Activated T-helper 2 cell treated with anti-CD3 and anti-CD28 coated beads, Interferon-gamma antibody, Interleukin-2, Interleukin-4, amounts not matched to agents 10 μg/mL and 5 μg/mL and 100 μg/mL, durations not matched to agents 14 hours and 24 hours and 36 hours (primary cell): ENCODE results near the gene PKIB. TPM values are rescaled to one million over a fixed set of nuclear protein-coding genes. Genes with fewer than 3 reads are reported as not detected.
"Not testable (repeated sequence)": the region's sequence is repeated elsewhere in the genome, so short reads cannot be mapped to it uniquely, and the experiment has no call there.

Experiments
- DNase-seq: peaks from one replicate; pipeline ENCODE4 v3.0.0; 2021; ENCODE audit warnings: low spot score
- H3K27ac Mint-ChIP-seq: one replicate; pipeline ENCODE4 v1.8.0; 2021; ENCODE audit warnings: mixed read lengths
- H3K27me3 Mint-ChIP-seq: one replicate; pipeline ENCODE4 v1.8.0; 2021; ENCODE audit warnings: low read depth, mixed read lengths
- H3K36me3 Mint-ChIP-seq: one replicate; pipeline ENCODE4 v1.8.0; 2021; ENCODE audit warnings: low read depth, mixed read lengths
- H3K4me1 Mint-ChIP-seq: one replicate; pipeline ENCODE4 v1.8.0; 2021; ENCODE audit warnings: low read depth, mixed read lengths
- H3K4me3 Mint-ChIP-seq: one replicate; pipeline ENCODE4 v1.8.0; 2021; ENCODE audit warnings: low read depth, mild to moderate bottlenecking, moderate library complexity, mixed read lengths
- H3K9me3 Mint-ChIP-seq: one replicate; pipeline ENCODE4 v1.8.0; 2021; ENCODE audit warnings: mixed read lengths
- intact Hi-C: fragments of 100-400 bp; cut with micrococcal nuclease; formaldehyde crosslinking; loops from one replicate; pipeline ENCODE4 v1.15.1; 2023
- total RNA-seq: library from RNA; stranded (reverse); gene quantifications from 2 replicates; pipeline ENCODE4 v1.2.3, GENCODE V29; 2022

The PKIB gene
- total RNA-seq, 1 donor from 2014 or later = 0.52 TPM

DNA sequence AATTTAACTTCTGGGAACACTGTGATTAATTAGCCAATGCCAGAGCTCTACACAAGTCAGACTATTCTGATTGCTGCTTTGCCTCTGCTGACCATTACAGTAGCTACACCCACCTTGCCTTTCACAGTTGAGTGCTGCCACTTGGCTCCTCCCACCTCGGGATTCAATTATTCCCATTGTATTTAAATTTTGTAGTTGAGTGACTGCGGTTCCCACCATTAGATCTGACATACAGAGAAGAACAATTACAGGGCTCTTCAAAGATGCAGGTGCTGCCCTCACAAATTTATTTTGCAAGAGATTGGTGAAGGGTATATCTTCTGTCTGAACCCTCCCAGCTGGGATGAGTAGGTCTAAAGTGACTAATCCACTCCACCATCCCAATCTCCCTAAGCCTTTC is 11.9 kb upstream of the PKIB start:
- H3K36me3 Mint-ChIP-seq, intact Hi-C loops, DNase-seq, H3K27ac Mint-ChIP-seq, H3K4me1 Mint-ChIP-seq, H3K4me3 Mint-ChIP-seq, H3K27me3 Mint-ChIP-seq: not testable (repeated sequence)
- peaks cover 11% of the 10 kb centered on the region for H3K9me3 Mint-ChIP-seq

DNA sequence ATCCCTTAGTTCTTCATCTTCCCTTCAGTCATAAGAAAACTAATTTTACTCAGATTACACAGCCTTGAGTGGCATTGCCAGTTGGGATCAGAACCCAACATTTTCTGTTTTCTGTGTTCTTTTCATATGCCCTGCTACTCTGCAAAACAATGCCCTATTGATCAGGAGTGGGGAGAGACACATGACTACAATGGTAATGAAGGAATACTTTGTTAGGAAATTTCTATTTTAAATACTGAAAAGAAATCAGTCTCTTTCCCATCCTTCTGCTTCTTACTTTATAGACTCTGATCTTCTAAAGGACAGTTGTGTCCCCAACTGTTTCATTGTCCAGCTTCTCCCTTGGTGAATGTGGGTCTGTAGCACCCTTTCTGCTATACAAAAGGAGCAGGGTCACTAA is 5.5 kb upstream of the PKIB start:
- intact Hi-C loops = no loop called here
- no peaks in the 10 kb centered on the region for H3K9me3 Mint-ChIP-seq

DNA sequence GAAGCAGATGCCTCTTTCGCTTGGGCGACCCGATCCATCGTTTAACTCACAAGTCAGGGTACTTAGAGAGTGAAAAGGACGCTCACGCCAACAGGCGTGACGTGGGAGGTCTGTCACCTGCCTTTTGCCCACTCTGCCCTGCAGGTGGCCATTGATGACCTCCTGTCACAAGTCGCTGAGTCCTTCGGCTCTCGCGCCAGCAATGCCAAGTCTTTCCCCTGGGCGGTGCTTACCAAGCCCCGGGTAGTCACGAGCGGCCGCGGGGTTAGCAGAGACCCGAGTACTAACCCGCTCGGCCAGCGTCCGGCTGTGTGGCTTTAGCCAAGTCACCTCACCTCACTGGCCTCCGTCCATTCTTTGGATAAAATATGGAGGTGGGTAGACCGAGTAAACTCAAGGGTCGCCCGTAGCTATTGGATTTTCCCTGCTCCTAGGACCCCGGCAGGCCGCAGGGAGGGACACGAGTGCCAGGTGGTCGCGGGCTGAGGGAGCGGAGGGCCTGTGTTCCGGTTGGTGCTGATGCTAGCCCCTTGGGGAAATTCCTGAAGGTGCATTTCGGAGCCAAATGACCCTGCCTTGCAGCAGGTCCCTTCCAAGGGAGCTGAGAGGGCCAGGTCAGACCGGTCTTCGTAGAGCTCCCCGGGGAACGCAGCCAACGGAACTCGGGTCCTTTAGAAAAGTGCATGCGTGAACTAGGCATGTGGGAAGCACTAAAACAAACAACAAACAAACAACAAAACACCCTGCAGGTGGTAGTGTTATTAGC is 668 bp downstream of the PKIB start:
- Mint-ChIP-seq H3K27me3 (peaks cover 48% of the 10 kb centered on the region), H3K9me3 (no peaks in the 10 kb centered on the region), H3K4me1 (peaks cover 6% of the 10 kb centered on the region), H3K36me3 (no peaks in the 10 kb centered on the region), H3K4me3 (peak overlapping the region; percentile 67), H3K27ac (no peak overlapping the region)
- intact Hi-C loops = no loop called here
- DNase-seq = no peak

More for the DNA sequence above, 5.5 kb upstream of the PKIB start:
- peaks cover 20% of the 10 kb centered on the region for H3K27me3 Mint-ChIP-seq
- H3K4me3 Mint-ChIP-seq = no peak overlapping the region
- H3K4me1 Mint-ChIP-seq = peaks cover 3% of the 10 kb centered on the region
- DNase-seq = no peak
- H3K27ac Mint-ChIP-seq = no peak overlapping the region
- H3K36me3 Mint-ChIP-seq = no peaks in the 10 kb centered on the region

DNA sequence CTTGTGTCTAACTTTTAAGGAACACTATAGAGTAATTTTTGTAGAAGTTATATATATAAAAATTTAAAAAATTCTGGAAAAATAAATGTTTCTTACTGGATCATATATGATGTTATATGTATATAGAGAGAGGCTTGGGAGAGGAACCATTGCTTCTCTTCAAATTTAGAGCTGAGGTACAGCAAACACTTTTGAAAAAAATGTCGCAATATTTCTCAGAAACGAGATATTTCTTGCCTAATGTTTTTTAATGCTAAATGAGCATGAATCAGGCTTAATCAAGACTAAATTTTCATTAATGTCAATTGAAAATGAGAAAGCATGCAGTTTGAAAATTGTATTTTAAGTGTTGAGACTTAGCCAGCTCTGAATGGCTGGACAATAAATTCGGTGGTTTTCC is 2.6 kb downstream of the PKIB start:
- H3K9me3 Mint-ChIP-seq = no peaks in the 10 kb centered on the region
- intact Hi-C loops = no loop called here
- peaks cover 48% of the 10 kb centered on the region for H3K27me3 Mint-ChIP-seq
- no peak for DNase-seq
- peaks cover 6% of the 10 kb centered on the region for H3K4me1 Mint-ChIP-seq
- H3K27ac Mint-ChIP-seq = no peak overlapping the region
- no peak overlapping the region for H3K4me3 Mint-ChIP-seq
- no peaks in the 10 kb centered on the region for H3K36me3 Mint-ChIP-seq

DNA sequence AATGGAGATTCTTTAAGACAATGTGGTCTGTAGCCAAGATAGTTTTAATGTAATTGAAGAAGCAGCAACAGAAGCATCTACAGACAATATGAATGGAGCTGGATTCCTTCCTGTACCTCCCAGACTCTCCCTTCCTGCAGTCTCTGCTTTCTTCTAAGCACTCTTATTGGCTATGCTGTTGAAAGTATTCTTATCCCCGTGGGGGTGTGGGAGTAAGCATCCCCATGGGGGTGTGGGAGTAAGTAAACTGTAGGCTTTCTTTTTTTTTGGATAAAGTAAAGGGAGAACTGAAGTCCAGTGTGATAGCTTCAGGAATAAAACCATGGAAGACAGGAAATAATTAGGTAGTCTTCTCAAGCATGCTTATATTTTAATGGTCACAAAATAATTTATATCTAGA is 4.1 kb downstream of the PKIB start:
- Mint-ChIP-seq H3K36me3 (no peaks in the 10 kb centered on the region), H3K4me3 (no peak overlapping the region), H3K27me3 (peaks cover 38% of the 10 kb centered on the region), H3K9me3 (no peaks in the 10 kb centered on the region), H3K27ac (no peak overlapping the region), H3K4me1 (peaks cover 5% of the 10 kb centered on the region)
- intact Hi-C loops = no loop called here
- DNase-seq = no peak

DNA sequence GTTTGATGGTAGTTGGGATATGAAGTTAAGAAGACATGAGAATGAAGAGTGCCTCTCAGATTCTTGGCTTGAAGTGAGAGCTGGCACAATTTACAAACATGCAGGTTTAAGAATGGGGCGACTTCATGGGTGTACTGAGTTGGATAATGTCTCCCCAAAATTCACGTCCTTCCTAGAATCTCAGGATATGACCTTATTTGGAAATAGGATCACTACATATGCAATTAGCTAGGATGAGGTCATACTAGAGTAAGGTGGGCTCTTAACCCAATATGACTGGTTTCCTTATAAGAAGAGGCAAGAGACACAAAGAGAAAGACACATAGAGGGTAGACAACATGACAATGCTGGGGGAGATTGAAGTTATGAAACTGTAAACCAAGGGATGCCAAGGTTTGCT is 5.2 kb downstream of the PKIB start:
- Mint-ChIP-seq H3K4me1 (no peaks in the 10 kb centered on the region), H3K9me3 (no peaks in the 10 kb centered on the region), H3K36me3 (no peaks in the 10 kb centered on the region), H3K4me3 (no peak overlapping the region), H3K27ac (no peak overlapping the region), H3K27me3 (peaks cover 37% of the 10 kb centered on the region)
- DNase-seq = no peak
- intact Hi-C loops = no loop called here

DNA sequence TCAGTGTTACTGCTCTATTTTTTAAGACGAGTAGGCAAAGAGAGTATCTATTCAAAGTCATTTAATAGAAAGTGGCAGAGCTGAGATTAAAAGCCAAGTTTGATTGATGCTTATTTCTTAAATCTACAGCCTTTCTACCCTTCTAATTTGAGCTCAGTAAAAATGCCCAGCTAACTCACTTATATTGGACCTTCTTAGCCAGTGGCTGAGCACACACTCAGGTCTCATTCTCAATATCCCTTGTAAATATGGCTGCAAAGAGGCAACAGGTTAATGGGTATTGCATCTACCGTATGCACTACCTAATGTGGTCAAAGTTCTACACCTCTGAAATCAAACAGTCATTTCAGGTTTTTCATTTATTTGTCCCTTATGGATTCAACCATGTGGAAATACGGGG is 6.7 kb downstream of the PKIB start:
- intact Hi-C loops = no loop called here
- Mint-ChIP-seq H3K4me3 (no peak overlapping the region), H3K9me3 (no peaks in the 10 kb centered on the region), H3K4me1 (no peaks in the 10 kb centered on the region), H3K27ac (no peak overlapping the region), H3K36me3 (no peaks in the 10 kb centered on the region), H3K27me3 (peaks cover 26% of the 10 kb centered on the region)
- no peak for DNase-seq

DNA sequence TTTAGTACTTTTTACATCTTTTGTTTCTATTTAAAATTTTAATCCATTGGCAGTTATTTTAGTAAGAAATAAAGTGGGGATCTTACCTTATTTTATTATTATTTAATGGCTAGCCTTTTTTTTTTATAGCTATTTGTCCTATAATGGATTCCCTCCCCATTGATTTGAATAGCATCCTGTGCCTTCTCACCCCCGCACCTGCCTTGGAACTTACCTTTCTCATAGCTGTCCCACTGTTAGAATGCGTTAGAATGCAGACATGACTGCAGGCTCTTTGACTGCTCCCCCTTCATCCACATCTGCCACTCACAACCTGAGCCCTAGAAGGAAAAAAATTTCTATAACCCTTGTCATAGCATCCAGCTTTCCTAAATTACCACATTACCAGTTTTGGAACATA is 9.1 kb downstream of the PKIB start:
- Mint-ChIP-seq H3K9me3 (no peaks in the 10 kb centered on the region), H3K27ac (no peak overlapping the region), H3K36me3 (no peaks in the 10 kb centered on the region), H3K4me3 (no peak overlapping the region), H3K4me1 (no peaks in the 10 kb centered on the region), H3K27me3 (peaks cover 18% of the 10 kb centered on the region)
- no peak for DNase-seq
- intact Hi-C loops = no loop called here

DNA sequence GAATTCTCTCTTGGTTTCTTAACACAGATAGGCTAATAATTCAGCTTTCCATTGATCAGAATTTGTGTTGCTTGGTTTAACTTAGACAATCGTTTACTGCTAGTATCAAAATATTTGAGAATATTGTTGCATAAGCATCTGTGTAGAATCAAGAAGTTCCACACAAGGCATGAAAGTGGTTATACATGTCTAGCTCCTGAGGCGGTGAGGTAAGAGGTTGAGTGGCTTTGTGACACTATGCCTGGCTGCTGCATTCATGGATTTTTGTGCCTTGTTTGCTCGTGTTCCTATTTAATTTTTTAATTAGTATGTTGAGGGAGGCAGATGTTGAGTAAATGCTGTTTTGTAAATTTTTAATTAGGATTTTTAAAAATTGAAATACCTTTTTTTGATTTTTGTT is 10.2 kb downstream of the PKIB start:
- peaks cover 18% of the 10 kb centered on the region for H3K27me3 Mint-ChIP-seq
- no peaks in the 10 kb centered on the region for H3K9me3 Mint-ChIP-seq
- no peaks in the 10 kb centered on the region for H3K4me1 Mint-ChIP-seq
- intact Hi-C loops = no loop called here
- DNase-seq = no peak
- H3K36me3 Mint-ChIP-seq = no peaks in the 10 kb centered on the region
- no peak overlapping the region for H3K4me3 Mint-ChIP-seq
- H3K27ac Mint-ChIP-seq = no peak overlapping the region

DNA sequence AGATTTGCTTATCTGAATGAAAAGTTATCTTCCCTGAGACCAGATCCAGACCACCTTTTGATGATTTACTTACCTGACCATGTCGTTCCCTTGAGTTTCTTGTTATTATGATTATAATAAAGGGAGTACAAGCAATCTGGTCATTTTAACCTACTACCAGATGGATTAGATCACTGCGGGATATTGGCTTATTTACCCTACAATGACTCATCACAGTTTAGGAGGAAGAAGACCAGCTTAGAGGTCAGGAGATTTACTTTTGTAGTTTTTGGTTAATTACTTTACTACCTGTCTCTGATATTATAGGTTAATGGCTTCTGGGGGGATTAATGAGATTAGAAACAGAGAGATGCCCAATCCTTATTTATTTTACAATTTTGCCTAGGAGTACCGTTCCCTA is 10.7 kb downstream of the PKIB start:
- intact Hi-C loops = no loop called here
- H3K9me3 Mint-ChIP-seq = no peaks in the 10 kb centered on the region
- peaks cover 15% of the 10 kb centered on the region for H3K27me3 Mint-ChIP-seq
- no peak for DNase-seq
- no peak overlapping the region for H3K4me3 Mint-ChIP-seq
- H3K36me3 Mint-ChIP-seq = no peaks in the 10 kb centered on the region
- H3K4me1 Mint-ChIP-seq = no peaks in the 10 kb centered on the region
- no peak overlapping the region for H3K27ac Mint-ChIP-seq

DNA sequence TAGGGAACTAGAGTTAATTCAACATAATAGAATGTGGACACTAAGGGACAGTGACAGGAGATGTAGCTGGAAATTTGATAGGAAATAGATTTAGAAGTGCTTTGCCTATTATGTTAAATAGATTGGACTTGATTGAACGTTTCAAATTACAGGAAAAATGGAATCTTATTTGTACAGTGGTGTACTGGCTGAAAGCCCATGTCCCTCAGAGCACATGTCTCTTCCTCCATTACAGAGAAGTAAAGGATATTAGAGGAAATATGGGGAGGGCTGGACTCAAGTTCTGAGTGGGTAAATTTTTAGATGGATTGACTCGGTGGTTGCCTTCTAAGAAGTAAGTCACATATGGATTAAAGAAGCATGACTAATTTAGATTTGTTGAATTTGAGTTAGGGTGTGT is 11.4 kb downstream of the PKIB start:
- Mint-ChIP-seq H3K27me3 (peaks cover 12% of the 10 kb centered on the region), H3K36me3 (no peaks in the 10 kb centered on the region), H3K4me3 (no peak overlapping the region), H3K4me1 (no peaks in the 10 kb centered on the region), H3K9me3 (no peaks in the 10 kb centered on the region), H3K27ac (no peak overlapping the region)
- intact Hi-C loops = no loop called here
- DNase-seq = no peak

DNA sequence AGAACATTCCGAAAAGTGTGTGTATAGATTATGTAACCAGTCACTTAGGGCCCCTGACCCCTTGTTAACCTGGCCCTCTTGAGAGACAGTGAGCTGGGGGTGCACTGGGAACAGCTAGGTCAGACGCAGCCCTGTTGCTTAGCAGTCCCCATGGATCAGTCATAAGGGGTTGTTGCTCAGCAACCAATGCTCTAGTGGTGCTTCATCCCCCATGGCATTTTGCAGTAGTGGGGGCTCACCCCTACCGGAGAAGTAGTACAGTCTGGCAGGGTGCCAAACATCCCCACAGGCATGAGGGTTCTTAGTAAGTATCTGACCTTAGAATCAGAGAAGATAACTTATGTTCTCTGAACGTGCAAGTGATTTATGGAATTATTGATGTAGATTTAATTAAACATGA is 12.3 kb downstream of the PKIB start:
- Mint-ChIP-seq H3K4me1 (no peaks in the 10 kb centered on the region), H3K4me3 (no peak overlapping the region), H3K27ac (no peak overlapping the region), H3K9me3 (no peaks in the 10 kb centered on the region), H3K36me3 (no peaks in the 10 kb centered on the region), H3K27me3 (peaks cover 12% of the 10 kb centered on the region)
- no peak for DNase-seq
- intact Hi-C loops = no loop called here

DNA sequence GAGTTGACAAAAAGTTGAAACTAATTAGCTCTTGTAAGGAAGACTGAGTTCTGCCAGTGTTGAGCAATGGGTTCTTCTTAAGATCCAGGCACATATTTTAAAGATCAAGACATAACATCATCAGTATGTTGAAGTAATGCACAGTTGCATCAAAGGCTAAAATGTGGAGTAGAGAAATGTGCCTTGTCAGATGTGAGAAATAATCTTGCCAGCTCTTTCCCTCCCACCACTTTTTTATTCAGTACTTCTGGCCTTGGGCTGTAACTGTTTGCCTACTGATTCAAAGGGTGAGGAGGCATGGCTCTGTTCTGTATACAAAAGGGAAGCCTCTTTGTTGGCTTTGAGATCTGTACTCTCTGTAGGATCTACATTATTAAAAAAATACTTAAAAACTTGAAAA is 13.1 kb downstream of the PKIB start:
- DNase-seq = no peak
- Mint-ChIP-seq H3K9me3 (no peaks in the 10 kb centered on the region), H3K36me3 (no peaks in the 10 kb centered on the region), H3K27me3 (peaks cover 10% of the 10 kb centered on the region), H3K27ac (no peak overlapping the region), H3K4me1 (no peaks in the 10 kb centered on the region), H3K4me3 (no peak overlapping the region)
- intact Hi-C loops = no loop called here

DNA sequence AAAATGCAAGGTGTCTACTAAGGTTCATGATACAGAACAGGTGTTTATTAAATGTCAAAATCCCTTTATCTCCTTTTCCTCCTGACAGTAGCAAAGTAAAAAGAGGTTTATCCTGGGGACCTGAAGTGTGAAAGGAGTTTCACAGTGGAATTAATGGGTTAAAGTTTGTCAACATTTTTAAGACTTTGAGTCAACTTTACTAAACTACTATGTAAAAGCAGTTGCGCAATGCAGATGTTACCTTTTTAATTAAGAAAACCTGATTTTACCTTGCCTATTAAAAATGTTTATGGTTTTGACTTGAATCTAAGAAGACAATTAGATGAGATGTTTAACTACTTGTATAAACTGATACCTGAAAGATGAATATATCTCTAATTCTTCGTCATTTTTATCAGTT is 14.6 kb downstream of the PKIB start:
- DNase-seq = no peak
- Mint-ChIP-seq H3K4me1 (no peaks in the 10 kb centered on the region), H3K36me3 (no peaks in the 10 kb centered on the region), H3K9me3 (no peaks in the 10 kb centered on the region), H3K4me3 (no peak overlapping the region), H3K27ac (no peak overlapping the region), H3K27me3 (peaks cover 6% of the 10 kb centered on the region)
- intact Hi-C loops = no loop called here
